SH-SY5Y (cell line): Measurements from ENCODE around the gene DACH1.

Experiments
- GATA2 ChIP-seq: IDR thresholded peaks from 2 replicates; pipeline ENCODE4 v1.6.1; 2011; ENCODE audit warnings: mild to moderate bottlenecking, low read depth, low read length
- GATA3 ChIP-seq: IDR thresholded peaks from 2 replicates; pipeline ENCODE4 v1.6.1; 2011; ENCODE audit warnings: low read depth, mild to moderate bottlenecking, low read length, moderate library complexity

DACH1 gene

DNA sequence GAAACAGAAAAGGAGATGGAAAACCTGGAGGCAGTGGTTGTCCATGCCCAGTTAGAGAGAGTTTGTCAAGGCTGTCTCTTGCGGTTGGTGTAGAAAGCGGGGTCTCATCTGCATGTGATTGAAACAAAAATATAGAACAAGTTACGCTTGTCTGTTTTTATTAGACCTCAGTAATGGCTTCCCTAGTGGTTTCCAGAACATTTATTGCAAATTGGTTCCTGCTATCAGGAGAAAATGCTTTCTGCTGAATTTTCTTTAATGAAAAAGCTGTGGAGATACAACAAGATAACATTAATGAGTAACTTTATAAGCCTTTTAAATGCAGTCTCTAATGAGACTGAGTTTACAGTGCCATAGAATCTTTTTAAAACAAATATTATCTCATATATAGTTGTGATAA is 378.0 kb downstream of the DACH1 start:
- TF ChIP-seq GATA3, result no peak
- no peak for TF ChIP-seq GATA2

GRCh38 chr13:71488201-71488600 is 378.8 kb downstream of the DACH1 start:
- TF ChIP-seq GATA3 (no peak), GATA2 (no peak)

DNA sequence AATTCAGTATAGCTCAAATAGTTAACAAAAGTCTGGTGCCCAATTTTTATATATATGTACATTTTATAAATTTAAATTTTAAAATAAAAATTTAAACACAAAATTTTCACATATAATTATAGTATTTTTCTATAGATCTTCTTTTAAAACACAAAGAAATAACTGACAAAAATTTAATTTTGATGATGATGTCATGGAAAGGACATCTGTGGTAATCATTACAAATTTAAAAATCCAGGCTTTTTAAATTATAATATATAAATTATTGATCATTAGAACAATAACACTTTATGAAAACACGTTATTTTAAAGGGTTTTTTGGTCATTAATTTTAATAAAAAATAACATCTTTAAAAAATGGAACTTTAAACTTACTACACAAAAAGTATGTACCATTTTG is 381.1 kb downstream of the DACH1 start:
- TF ChIP-seq GATA2 (no peak), GATA3 (no peak)

- TF ChIP-seq GATA3 (no peak), GATA2 (no peak)
Observed at GRCh38 chr13:71483733-71484132, 383.3 kb downstream of the DACH1 start.

DNA sequence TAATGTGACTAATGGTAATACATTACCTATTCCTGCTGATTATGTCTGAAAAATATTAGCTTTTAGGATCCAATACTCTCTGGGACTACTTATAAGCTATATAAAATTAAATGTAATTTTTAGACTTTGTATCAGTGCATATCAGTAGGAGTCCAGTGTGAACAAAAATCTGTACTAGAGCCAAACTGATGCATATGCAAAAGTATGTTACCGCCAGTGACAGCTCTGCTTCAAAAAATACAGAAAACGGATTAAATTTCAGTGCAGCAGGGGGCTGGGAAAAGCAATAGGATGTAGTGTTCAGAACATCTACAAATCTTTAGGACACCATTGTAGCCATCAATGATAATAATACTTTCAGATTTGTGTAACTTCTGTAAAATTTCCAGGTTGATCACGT is 385.5 kb downstream of the DACH1 start:
- TF ChIP-seq GATA3 (no peak), GATA2 (no peak)

- TF ChIP-seq GATA2, result no peak
- no peak for TF ChIP-seq GATA3
Observed at GRCh38 chr13:71481046-71481445, 386.0 kb downstream of the DACH1 start.

GRCh38 chr13:71477735-71478134 is 389.3 kb downstream of the DACH1 start:
- TF ChIP-seq GATA2 (no peak), GATA3 (no peak)

DNA sequence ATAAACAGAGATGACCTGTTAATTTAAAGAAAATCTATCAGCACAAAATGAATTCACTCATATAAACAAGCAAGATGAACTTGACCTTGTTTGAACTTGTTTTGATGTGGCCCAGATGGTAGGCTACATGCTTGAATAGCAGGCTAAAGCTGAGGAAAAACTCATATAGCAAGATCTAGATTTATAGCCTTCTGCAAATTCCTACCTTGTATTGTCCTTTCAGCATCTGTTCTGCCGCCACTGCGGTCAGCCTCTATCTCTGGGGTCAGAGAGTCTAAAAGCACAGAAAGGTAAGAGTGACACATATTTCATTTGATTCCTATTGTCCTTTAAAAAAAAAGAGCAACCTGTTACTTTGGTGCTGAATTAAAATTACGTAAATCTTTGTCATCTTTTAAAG is 392.1 kb downstream of the DACH1 start:
- TF ChIP-seq GATA2 (no peak), GATA3 (no peak)

DNA sequence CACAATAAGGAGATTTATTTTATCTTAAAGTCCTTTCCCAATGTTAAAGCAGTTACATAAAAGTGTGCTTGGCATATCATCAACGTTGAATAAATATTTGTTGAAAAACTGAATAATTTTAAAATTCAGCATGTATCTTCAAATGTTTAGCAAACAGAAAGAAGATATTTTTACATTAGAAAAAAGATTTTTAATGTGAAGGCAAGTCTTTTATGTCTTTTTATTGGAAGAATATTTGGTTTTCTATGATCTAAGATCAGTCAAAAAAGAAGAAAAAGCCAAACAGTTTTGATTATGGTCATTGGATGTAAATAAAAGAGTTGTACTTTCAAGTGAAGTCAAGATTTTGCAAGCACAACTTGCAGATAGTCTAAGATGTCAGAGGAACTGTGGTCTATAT is 397.4 kb downstream of the DACH1 start:
- TF ChIP-seq GATA2 (no peak), GATA3 (no peak)

- TF ChIP-seq GATA2 (no peak), GATA3 (no peak)
Observed at GRCh38 chr13:71464686-71465085, 402.3 kb downstream of the DACH1 start.

DNA sequence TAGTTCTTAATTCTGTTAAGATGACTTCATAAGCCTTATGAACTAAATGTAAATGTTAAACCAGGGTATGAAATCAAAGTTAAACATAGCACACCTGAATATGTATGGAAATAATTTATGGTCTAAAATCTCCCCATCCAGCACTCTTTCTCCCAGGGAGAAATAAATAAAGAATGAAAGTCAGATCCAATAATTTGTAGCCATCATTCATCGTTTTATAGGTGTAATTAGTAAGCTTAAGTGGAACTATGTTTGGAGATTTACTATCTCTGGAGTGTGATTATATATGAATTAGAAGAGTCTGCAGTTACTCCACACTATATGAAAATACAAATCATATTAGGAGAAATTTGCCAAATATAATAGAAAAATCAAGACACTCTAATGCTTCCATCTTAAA is 405.1 kb downstream of the DACH1 start:
- TF ChIP-seq GATA2 (no peak), GATA3 (no peak)

- TF ChIP-seq GATA2 (no peak), GATA3 (no peak)
Observed at GRCh38 chr13:71460211-71460610, 406.8 kb downstream of the DACH1 start.

DNA sequence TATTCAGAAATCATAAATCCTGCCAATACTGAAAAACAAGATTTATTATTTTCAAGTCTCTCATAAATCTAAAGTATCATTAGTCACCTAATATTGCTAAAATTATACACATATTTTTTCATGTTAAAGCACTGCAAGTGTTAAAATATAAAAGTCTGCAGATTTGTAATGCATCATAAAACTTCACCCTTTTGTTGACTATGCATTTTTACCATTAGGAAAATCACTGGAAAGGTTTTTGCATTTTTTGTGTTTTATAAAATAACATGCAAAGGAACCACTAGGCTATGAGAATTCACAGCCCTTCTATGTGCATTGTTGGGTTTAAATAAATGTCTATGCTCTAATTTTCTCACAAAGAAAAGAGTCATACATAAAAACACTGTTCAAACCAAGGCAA is 407.3 kb downstream of the DACH1 start:
- no peak for TF ChIP-seq GATA3
- TF ChIP-seq GATA2, result no peak

DNA sequence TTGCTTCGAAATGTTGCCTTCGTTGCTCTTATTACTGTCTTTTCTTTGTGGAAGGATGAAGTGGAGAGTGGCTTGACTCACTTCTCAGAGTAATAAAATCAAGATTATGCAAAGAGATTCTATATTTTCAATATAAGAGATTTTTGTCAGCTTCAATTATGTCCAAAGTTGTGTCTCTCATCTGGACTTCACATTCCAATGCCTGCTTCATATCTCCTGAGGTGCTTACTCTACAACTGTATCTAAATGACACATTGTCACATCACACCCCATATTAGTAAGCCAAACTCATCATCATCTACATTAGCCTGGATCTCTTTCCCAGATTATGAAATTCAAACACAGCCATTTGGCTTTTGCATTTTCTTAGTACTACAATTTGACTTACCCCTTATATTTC is 409.4 kb downstream of the DACH1 start:
- TF ChIP-seq GATA2, result no peak
- TF ChIP-seq GATA3, result no peak

- TF ChIP-seq GATA2, result no peak
- TF ChIP-seq GATA3, result no peak
Observed at GRCh38 chr13:71456136-71456535, 410.9 kb downstream of the DACH1 start.

DNA sequence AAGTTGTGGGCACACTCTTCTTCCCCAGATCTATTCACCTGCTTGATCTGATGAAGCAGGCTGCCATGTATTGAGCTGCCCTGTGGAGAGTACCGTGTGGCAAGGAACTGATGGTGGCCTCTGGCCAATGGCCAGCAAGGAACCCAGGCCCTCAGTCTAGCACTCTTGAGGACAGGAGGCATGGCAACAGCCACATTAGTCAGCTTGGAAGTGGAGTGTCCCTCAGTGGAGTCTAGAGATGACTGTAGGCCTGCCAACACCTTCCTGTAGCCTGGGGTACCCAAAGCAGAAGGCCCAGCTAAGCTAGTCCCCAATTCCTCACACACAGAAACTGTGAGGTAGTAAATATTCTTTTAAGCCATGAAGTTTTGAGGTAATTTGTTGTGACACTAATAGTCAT is 412.5 kb downstream of the DACH1 start:
- TF ChIP-seq GATA3 (no peak), GATA2 (no peak)

GRCh38 chr13:71448080-71448630 is 418.8 kb downstream of the DACH1 start:
- TF ChIP-seq GATA3, result no peak
